Activated CD8-positive, alpha-beta T cell treated with anti-CD3 and anti-CD28 coated beads, Interleukin-2, amount 10 ng/mL, durations not matched to agents 7 days and 5 days (primary cell): ENCODE data around the gene OVOL1. TPM values are rescaled to one million over a fixed set of nuclear protein-coding genes. Genes with fewer than 3 reads are reported as not detected.
A peak's percentile ranks its signal among the peaks of the same experiment; 100 is the strongest.

ENCODE experiments used
- ATAC-seq: fragments of 150-1000 bp; cut with Tn5 transposase; one replicate; pipeline ENCODE4 v1.10.0; 2021; ENCODE audit warnings: moderate library complexity
- CTCF ChIA-PET: fragments of 350-600 bp; sonication (Branson Sonifier 250); formaldehyde crosslinking; loops from one replicate; lab custom pipeline; 2021; ENCODE audit warnings: antibody characterized with exemption; lab: Charles Lee
- POLR2A ChIA-PET: fragments of 350-600 bp; sonication (Branson Sonifier 250); formaldehyde crosslinking; loops from one replicate; lab custom pipeline; 2021; ENCODE audit warnings: antibody characterized with exemption; lab: Charles Lee
- DNase-seq: peaks from one replicate; pipeline ENCODE4 v3.0.0-alpha.2; 2020
- H3K27ac Mint-ChIP-seq: one replicate; pipeline ENCODE4 v1.8.0; 2021; ENCODE audit warnings: mild to moderate bottlenecking, mixed read lengths
- H3K27me3 Mint-ChIP-seq: one replicate; pipeline ENCODE4 v1.8.0; 2021; ENCODE audit warnings: low read depth, mixed read lengths
- H3K36me3 Mint-ChIP-seq: one replicate; pipeline ENCODE4 v1.8.0; 2021; ENCODE audit warnings: low read depth, mixed read lengths
- H3K4me1 Mint-ChIP-seq: one replicate; pipeline ENCODE4 v1.8.0; 2021; ENCODE audit warnings: low read depth, mixed read lengths
- H3K4me3 Mint-ChIP-seq: one replicate; pipeline ENCODE4 v1.8.0; 2021; ENCODE audit warnings: mild to moderate bottlenecking, mixed read lengths
- H3K9me3 Mint-ChIP-seq: one replicate; pipeline ENCODE4 v1.8.0; 2022; ENCODE audit warnings: mixed read lengths; ENCODE audit not compliant: insufficient read depth
- total RNA-seq, 2 experiments: library from RNA; stranded (reverse); gene quantifications; one replicate each; pipeline ENCODE4 v1.2.3, GENCODE V29; 2021

OVOL1 gene
- total RNA-seq, 2 experiments from 2014 or later = 0.08 TPM; not detected in 1

DNA sequence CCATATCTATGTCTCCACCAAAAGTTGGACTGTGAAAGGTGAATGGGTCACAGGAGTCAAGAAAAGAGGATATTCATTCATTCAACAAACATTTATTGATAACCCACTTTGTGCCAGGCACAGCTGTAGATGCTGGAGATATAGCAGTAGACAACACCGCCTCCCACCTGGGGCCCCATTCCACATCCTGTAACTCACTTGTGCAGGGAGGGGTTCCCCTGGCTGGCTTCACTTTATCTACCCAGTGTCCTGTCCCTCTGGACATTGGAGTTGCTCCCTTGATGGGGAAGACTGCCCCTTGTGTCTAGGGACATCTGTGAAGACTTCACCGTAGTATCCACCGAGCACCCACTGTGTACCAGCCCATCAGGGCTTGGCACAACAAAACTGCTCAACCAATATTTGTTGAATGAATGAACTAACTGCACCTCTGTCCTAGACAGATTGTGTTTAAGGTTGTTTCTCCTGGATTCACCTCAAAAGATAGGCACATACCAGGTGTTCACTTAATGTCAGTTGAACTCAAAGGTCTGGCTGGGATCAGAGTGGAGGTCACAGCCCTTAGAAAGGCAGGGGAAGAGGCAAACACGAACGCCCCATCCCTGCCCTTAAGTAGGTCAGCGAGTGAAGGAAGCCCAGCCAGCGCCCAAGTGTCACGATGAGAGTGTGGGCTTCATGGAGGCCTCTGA, 1.4 kb upstream of the OVOL1 start:
- H3K9me3 Mint-ChIP-seq = no peaks in the 10 kb centered on the region
- no peak overlapping the region for H3K27ac Mint-ChIP-seq
- DNase-seq (peak; percentile 46), ATAC-seq (no peak)
- ChIA-PET POLR2A (interaction anchor here (0.6 to 0.7 kb wide), 2 partner anchors 9 to 73 kb away, joined by 3 read pairs; partner anchors contain the start of gene KAT5), CTCF (interaction anchor here (0.8 to 3.3 kb wide), 5 partner anchors 9 to 99 kb away, joined by 3 to 28 read pairs (median 4); no protein-coding TSS in a partner anchor)
- peaks cover 44% of the 10 kb centered on the region for H3K27me3 Mint-ChIP-seq
- H3K36me3 Mint-ChIP-seq = no peaks in the 10 kb centered on the region
- peaks cover 29% of the 10 kb centered on the region for H3K4me1 Mint-ChIP-seq
- H3K4me3 Mint-ChIP-seq = no peak overlapping the region

DNA sequence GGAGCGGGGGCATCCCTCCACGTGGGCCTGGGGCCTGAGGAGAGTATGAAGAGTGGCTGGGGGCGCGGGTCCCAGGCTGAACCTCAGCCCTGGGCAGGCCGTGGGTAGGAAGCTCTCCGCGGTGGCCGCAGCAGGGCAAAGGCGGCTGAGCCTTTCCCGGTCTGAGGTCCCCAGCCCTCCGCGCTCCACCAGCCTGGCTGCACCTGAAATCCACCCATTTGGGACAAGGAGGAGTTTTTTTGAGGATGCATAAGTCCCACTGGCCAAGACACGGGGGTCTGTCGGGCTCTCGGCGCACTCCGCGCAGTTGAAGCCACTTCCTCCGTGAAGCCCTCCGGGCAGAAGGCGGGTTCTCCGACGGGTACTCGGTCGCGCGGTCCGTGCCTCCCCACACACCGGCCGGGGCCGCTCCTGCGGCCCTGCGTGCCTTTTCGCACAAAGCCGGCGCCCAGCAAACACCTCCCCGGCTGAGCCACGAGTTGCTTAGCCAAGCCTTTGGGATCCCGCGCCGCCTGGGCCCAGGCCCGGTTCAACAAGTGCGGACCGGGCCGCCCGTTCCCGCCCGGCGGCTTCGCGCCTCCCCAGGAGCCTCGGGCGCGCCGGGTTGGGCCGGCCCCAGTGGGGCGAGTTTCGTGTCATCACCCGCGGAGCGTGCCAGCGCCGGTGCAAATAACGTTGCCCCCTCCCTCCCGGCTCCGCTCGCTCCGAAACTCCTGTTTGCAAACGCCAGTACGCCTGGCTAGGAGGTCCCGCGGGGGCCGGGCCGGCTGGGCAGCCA, 666 bp upstream of the OVOL1 start:
- peaks cover 49% of the 10 kb centered on the region for H3K27me3 Mint-ChIP-seq
- DNase-seq (no peak), ATAC-seq (no peak)
- POLR2A ChIA-PET = no interaction called here
- peaks cover 36% of the 10 kb centered on the region for H3K4me1 Mint-ChIP-seq
- H3K27ac Mint-ChIP-seq = no peak overlapping the region
- no peaks in the 10 kb centered on the region for H3K36me3 Mint-ChIP-seq
- no peak overlapping the region for H3K4me3 Mint-ChIP-seq
- CTCF ChIA-PET = interaction anchor here (1.9 to 3.3 kb wide), 2 partner anchors 15 to 31 kb away, joined by 11 to 28 read pairs; no protein-coding TSS in a partner anchor
- H3K9me3 Mint-ChIP-seq = no peaks in the 10 kb centered on the region

DNA sequence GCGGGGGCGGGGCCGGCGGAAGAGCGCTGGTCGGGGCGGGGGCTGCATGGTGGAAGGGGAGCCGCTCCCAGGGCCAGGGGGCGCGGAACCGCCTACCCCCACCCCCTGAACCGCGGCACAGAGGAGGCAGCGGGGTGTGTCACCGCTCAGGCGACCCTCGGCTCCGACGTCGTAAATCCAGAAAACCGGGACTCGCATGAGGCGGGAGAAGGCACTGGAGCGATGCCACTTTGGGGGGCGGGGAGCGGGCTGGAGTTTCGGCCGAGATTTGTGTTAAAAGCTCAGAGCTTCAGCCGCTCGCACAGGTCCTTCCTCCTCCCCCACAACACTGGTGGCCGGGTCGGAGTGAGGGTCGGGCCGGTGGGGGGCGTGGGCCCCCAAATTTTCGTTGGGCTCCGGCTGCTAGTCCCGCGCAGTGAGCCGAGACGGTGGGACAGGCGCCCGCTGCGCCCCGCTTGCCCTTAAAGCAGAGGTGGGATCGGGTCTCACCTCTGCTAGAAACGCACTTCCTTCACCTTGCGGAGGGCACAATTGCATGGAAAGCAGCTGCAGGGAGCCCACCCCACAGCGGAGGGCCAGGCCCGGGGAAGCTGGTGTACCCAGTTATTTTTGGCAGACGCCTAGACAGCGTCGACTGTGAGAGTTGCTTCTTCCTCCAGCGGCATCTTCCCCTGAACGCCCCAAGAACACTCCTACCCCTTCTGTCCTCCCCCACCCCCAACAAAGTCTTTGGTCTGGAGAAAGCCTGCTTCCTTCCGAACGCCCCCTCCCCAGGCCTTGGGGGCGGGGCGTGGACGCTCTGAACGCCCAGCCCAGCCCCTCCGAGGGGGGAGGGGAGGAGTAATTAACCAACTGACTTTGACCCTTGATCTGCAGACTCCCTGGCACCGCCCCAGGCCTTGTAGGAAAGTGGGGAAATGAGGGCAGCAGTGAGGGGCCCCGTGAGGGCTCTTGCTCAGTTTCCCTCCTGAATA, 1.1 kb downstream of the OVOL1 start:
- no peaks in the 10 kb centered on the region for H3K36me3 Mint-ChIP-seq
- DNase-seq = no peak
- peaks cover 51% of the 10 kb centered on the region for H3K4me1 Mint-ChIP-seq
- H3K9me3 Mint-ChIP-seq = no peaks in the 10 kb centered on the region
- ChIA-PET POLR2A (interaction anchor here (1.2 kb wide), 1 partner anchor 77 kb away, joined by 4 read pairs; no protein-coding TSS in a partner anchor), CTCF (interaction anchor here (0.6 to 5.7 kb wide), 5 partner anchors 8 to 1364 kb away, joined by 3 to 71 read pairs (median 4); partner anchors contain the start of genes AP5B1 and KAT5)
- no peak overlapping the region for H3K27ac Mint-ChIP-seq
- peak; percentile 30 for ATAC-seq
- peak overlapping the region; percentile 56 for H3K4me3 Mint-ChIP-seq
- peaks cover 49% of the 10 kb centered on the region for H3K27me3 Mint-ChIP-seq

DNA sequence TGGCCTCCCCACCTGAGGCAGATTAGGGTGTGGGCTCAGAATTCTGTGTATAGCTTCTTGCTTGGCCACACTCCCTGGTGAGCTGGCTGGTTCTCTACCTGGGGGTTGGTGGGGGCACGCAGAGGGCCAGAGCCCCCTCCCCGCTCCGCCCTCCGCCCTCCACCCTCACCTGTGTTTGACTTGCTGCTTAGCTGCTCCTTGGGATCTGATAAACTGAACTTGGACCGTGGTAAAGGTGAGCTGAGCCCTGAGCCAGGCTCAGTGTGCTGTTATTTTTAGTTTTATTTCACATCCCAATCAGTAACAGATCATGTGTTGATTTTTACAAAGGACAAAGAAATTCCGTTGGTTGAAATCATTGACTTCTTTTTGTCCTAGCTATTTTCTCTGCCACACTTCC, 2.0 kb downstream of the OVOL1 start:
- ChIA-PET CTCF (interaction anchor here (1.2 to 5.7 kb wide), 4 partner anchors 9 to 256 kb away, joined by 4 to 71 read pairs (median 6); partner anchors contain the start of gene AP5B1), POLR2A (interaction anchor here (1.0 to 1.2 kb wide), 2 partner anchors 72 to 78 kb away, joined by 3 to 4 read pairs; no protein-coding TSS in a partner anchor)
- DNase-seq = no peak
- no peak overlapping the region for H3K4me3 Mint-ChIP-seq
- peaks cover 51% of the 10 kb centered on the region for H3K4me1 Mint-ChIP-seq
- ATAC-seq = no peak
- H3K9me3 Mint-ChIP-seq = no peaks in the 10 kb centered on the region
- H3K27ac Mint-ChIP-seq = no peak overlapping the region
- no peaks in the 10 kb centered on the region for H3K36me3 Mint-ChIP-seq
- H3K27me3 Mint-ChIP-seq = peaks cover 48% of the 10 kb centered on the region

DNA sequence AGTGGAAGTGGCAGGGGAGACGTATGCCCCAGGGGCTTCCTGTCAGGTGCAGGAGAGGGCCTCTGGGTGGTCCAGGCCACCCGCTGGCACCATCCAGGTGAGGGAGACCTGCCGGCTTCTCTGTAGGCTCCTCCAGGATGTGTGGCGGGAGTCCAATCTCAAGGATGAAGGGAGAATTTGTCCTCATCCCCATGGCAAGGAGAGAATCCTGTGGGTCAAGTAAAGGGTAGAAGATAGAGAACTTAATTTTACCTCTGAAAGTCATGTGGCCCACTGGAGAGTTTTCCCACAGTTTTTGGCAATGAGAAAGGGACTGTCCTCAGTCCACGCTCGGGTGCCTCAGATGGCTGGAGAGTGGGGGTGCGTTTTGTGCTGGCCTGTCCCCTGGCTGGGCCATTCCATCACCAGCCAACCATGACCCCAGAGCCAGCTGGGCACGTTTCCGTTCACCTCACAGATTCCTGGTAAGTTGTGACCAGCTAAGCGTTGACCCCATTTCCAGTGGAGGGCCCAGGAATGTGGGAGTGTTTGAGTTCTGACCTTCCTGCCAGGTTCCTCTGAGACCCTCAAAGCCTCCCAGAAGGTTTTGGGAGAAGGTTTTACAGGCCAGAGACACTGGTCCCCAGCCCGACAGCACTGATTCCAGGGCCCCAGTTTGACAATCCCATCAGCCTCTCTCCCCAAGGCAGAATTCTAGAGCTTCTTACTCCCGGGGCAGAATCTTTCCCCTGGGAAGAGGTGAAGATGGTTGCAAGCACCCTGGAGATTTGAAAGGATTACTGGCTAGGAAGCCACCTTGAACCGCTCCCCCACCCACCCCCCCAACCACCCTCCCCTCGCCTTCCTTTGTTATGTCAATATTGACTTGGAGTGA, 2.6 kb downstream of the OVOL1 start:
- DNase-seq (no peak), ATAC-seq (no peak)
- ChIA-PET POLR2A (interaction anchor here (1.0 to 3.0 kb wide), 3 partner anchors 9 to 78 kb away, joined by 3 to 17 read pairs (median 4); partner anchors contain the start of gene AP5B1), CTCF (interaction anchor here (0.8 to 5.7 kb wide), 6 partner anchors 10 to 255 kb away, joined by 3 to 71 read pairs (median 4); partner anchors contain the start of genes AP5B1 and MUS81)
- H3K27me3 Mint-ChIP-seq = peaks cover 43% of the 10 kb centered on the region
- no peak overlapping the region for H3K27ac Mint-ChIP-seq
- H3K4me3 Mint-ChIP-seq = no peak overlapping the region
- H3K4me1 Mint-ChIP-seq = peaks cover 48% of the 10 kb centered on the region
- H3K36me3 Mint-ChIP-seq = no peaks in the 10 kb centered on the region
- H3K9me3 Mint-ChIP-seq = no peaks in the 10 kb centered on the region

DNA sequence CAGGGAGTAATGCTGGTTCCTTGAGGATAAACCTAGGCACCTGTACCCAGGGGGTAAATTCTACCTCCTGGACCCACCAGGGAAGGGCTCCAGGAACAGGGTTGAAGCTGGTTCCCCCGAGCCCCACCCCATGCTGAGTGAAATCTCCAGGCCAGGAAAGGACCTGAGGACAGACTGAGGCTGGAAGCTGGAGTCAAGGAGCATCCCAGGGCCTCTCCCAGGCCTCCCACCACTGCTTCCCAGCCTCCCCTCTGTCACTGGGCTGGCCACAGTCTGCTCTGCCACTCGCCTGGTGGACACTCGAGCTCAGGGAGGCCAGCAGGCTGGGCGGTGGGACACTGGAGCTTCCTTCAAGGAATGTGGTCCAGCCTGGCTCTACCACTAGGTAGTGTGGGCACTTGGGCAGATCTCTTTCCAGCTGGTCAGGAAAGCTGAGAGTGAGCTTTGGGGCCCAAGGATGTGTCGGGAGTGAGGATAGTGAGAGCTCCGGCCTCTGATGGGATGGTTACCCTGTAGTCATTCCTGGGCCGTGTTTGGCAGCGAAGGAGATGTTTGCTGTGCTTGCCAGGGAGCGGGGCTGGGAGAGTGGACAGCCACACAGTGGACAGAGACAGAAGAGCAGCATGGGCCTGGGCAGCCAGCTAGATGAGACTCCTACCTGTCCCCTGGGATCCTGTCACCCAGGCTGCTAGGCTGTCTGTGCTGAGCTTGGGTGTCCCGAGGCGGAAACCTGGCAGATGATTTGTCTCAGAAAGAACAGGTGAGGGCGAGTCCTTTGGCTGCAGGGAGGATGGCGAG, 3.4 kb downstream of the OVOL1 start:
- no peak for DNase-seq
- H3K4me3 Mint-ChIP-seq = no peak overlapping the region
- CTCF ChIA-PET = interaction anchor here (0.8 to 5.7 kb wide), 6 partner anchors 10 to 70 kb away, joined by 3 to 71 read pairs (median 5); partner anchors contain the start of genes AP5B1 and MUS81
- POLR2A ChIA-PET = interaction anchor here (3.0 kb wide), 1 partner anchor 10 kb away, joined by 17 read pairs; the partner anchor contains the start of gene AP5B1
- H3K36me3 Mint-ChIP-seq = no peaks in the 10 kb centered on the region
- peak overlapping the region; percentile 67 for H3K27ac Mint-ChIP-seq
- H3K4me1 Mint-ChIP-seq = peaks cover 44% of the 10 kb centered on the region
- no peak for ATAC-seq
- H3K9me3 Mint-ChIP-seq = no peaks in the 10 kb centered on the region
- H3K27me3 Mint-ChIP-seq = peaks cover 39% of the 10 kb centered on the region

DNA sequence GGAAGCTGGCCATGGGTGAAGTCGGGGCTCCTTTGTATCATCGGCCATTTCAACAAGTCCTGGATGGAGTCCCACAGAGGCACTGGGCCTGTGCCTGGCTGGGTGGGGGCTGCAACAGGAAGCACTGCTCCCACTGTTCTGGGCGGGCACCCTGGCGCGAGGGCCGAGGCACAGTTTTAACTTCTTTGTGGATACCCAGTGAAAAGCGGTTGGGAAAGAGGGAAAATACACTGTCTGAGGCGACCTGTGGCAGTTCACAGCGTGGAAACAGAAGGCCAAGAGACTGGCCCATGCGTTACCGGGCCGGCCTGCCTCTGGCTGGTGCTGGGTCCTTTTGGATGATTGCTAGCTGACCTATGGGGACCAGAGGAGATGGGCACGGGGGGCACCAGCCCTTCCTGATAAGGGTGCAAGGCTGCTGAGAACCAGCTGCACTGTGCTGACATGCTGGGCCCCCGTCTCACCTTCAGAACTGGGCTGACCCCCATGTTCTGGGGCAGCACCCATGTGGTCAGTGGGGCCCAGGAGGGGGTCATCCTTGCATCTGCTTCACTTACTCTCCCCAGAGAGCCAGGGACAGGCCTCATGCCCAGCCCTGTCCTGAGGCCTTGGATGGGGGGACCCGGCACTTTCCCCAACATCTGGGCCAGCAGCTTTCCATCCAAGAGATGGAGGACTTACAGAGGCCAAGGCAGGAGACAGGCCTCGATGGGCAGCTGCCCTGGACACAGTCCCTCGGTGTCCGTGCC, 4.2 kb downstream of the OVOL1 start:
- peaks cover 32% of the 10 kb centered on the region for H3K27me3 Mint-ChIP-seq
- H3K27ac Mint-ChIP-seq = peak overlapping the region; percentile 75
- ATAC-seq = no peak
- ChIA-PET CTCF (interaction anchor here (1.1 to 5.7 kb wide), 7 partner anchors 8 to 93 kb away, joined by 3 to 71 read pairs (median 4); partner anchors contain the start of genes AP5B1 and MUS81), POLR2A (interaction anchor here (0.6 to 3.0 kb wide), 2 partner anchors 11 to 128 kb away, joined by 3 to 17 read pairs; partner anchors contain the start of gene AP5B1)
- no peak overlapping the region for H3K4me3 Mint-ChIP-seq
- no peak for DNase-seq
- no peaks in the 10 kb centered on the region for H3K36me3 Mint-ChIP-seq
- H3K4me1 Mint-ChIP-seq = peaks cover 38% of the 10 kb centered on the region
- H3K9me3 Mint-ChIP-seq = no peaks in the 10 kb centered on the region

DNA sequence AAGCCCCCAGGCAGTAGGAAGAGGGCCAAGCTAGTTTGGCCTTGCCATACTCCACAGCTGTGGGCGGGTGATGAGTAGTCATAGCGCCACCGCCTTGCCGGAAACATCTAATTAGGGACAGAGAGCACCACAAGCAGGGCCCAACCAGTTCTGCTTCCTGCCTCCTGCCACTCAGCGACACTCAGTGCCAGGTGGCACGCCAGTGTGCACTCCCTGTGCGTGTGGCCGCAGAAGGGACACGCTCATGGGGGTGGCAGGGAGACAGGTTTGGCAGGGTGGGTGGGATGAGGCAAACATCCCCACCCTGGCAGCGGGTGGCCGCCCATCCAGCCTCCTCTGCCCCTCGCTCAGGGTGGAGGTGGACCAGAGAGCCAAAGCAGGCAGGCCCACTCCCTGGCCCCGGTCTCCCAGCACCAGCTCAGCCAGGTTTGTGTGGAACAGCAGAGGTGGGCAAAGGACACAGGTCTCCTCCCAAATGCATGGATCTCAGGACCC, 4.9 kb downstream of the OVOL1 start:
- POLR2A ChIA-PET = interaction anchor here (3.0 kb wide), 1 partner anchor 11 kb away, joined by 17 read pairs; the partner anchor contains the start of gene AP5B1
- peak overlapping the region; percentile 75 for H3K27ac Mint-ChIP-seq
- DNase-seq = peak; percentile 76
- CTCF ChIA-PET = interaction anchor here (1.1 to 5.7 kb wide), 6 partner anchors 8 to 93 kb away, joined by 3 to 71 read pairs (median 4); partner anchors contain the start of gene AP5B1
- peaks cover 39% of the 10 kb centered on the region for H3K4me1 Mint-ChIP-seq
- H3K36me3 Mint-ChIP-seq = no peaks in the 10 kb centered on the region
- peak; percentile 80 for ATAC-seq
- H3K9me3 Mint-ChIP-seq = no peaks in the 10 kb centered on the region
- H3K4me3 Mint-ChIP-seq = no peak overlapping the region
- H3K27me3 Mint-ChIP-seq = peaks cover 30% of the 10 kb centered on the region
